ENCODE results near the gene RNF166. TPM values are rescaled to one million over a fixed set of nuclear protein-coding genes. Genes with fewer than 3 reads are reported as not detected.

RNF166 gene
- total and polyA plus RNA-seq, 2 donors = 10.0 to 19.6 TPM

DNA sequence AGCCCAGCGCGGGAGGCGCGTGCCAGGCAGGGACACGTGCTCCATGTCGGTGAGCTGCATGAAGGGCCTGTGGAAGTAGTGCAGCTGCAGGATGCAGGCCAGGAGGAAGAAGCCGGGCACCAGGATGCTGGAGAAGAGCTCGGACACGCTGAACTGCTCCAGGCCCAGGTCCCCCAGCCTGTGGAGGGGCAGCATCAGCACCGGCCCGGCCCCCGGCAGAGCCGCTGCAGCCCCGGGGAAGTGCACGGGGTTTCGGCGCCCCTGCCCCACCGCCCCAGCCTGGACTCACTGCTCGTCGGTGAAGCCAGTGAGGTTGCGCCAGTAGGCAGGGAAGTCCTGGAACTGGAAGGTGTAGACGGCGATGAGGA lies 28.1 kb upstream of the RNF166 start:
- WGBS = 93% methylated on average over 23 of the region's 23 CpGs
- Histone ChIP-seq H3K36me3 (ENCODE audit: insufficient read depth) (peaks cover 3% of the 10 kb centered on the region), H3K27ac (ENCODE audit: low read depth) (no peak overlapping the region)

GRCh38 chr16:88733630-88734360 lies 27.6 kb upstream of the RNF166 start:
- H3K27ac ChIP-seq (ENCODE audit: low read depth) = no peak overlapping the region
- no peak for DNase-seq (ENCODE audit: extremely low spot score)
- 90% methylated on average over 27 of the region's 27 CpGs for WGBS

More for the DNA sequence above, 28.1 kb upstream of the RNF166 start:
- DNase-seq (ENCODE audit: extremely low spot score) = no peak
- no peaks in the 10 kb centered on the region for H3K4me1 ChIP-seq (ENCODE audit: insufficient read depth)
- no peak overlapping the region for H3K4me3 ChIP-seq (ENCODE audit: low read depth, low read length)

GRCh38 chr16:88732961-88733294 lies 26.7 kb upstream of the RNF166 start:
- Histone ChIP-seq H3K27ac (ENCODE audit: low read depth) (no peak overlapping the region), H3K4me3 (ENCODE audit: low read depth, low read length) (no peak overlapping the region), H3K4me1 (ENCODE audit: insufficient read depth) (no peaks in the 10 kb centered on the region), H3K36me3 (ENCODE audit: insufficient read depth) (peaks cover 3% of the 10 kb centered on the region)
- no peak for DNase-seq (ENCODE audit: extremely low spot score)
- WGBS = 81% methylated on average over 13 of the region's 13 CpGs

More at GRCh38 chr16:88733630-88734360, 27.6 kb upstream of the RNF166 start:
- no peak overlapping the region for H3K4me3 ChIP-seq (ENCODE audit: low read depth, low read length)
- H3K4me1 ChIP-seq (ENCODE audit: insufficient read depth) = no peaks in the 10 kb centered on the region
- H3K36me3 ChIP-seq (ENCODE audit: insufficient read depth) = peaks cover 3% of the 10 kb centered on the region

DNA sequence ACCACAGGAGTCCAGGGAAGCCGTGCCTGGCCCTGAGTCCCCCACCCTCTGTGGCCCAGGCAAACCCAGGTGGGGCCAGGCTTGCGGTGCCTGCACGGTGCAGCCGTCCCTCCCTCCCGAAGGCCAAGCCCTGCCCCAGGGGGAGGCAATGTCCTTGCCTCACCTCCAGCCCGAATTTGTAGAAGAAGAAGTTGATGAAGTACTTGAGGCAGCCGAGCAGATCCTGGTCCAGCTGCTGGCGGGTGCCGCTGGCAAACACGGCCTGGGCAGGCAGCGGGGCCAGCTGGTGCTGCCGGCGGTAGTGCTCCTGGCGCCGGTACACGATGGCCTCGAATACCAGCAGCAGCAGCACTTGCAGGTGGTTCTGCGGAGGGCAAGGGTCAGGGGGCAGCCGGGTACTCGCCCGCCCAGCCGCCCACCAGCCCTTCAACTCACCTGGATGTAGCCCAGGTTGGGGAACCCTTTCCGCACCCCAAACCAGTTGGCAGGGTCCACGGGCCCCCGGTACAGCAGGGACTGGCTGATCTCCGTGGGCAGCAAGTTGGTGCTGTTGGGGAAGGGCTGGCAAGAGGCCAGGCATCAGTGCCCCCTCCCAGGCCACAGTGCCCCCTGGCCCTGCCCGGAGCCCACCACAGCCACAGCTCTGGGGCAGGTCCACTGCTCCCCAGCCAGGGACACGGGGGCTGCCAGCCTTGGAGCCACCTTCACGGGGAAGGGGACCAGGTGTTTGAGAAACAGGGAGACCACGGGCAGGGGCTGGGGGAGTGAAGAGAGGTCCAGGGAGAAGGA lies 26.2 kb upstream of the RNF166 start:
- H3K36me3 ChIP-seq (ENCODE audit: insufficient read depth) = peaks cover 3% of the 10 kb centered on the region
- no peak for DNase-seq (ENCODE audit: extremely low spot score)
- H3K27ac ChIP-seq (ENCODE audit: low read depth) = no peak overlapping the region
- H3K4me1 ChIP-seq (ENCODE audit: insufficient read depth) = no peaks in the 10 kb centered on the region
- 77% methylated on average over 30 of the region's 30 CpGs for WGBS
- no peak overlapping the region for H3K4me3 ChIP-seq (ENCODE audit: low read depth, low read length)

GRCh38 chr16:88731699-88732098 lies 25.5 kb upstream of the RNF166 start:
- H3K27ac ChIP-seq (ENCODE audit: low read depth) = no peak overlapping the region
- H3K4me1 ChIP-seq (ENCODE audit: insufficient read depth) = no peaks in the 10 kb centered on the region
- no peak for DNase-seq (ENCODE audit: extremely low spot score)
- peaks cover 6% of the 10 kb centered on the region for H3K36me3 ChIP-seq (ENCODE audit: insufficient read depth)
- no peak overlapping the region for H3K4me3 ChIP-seq (ENCODE audit: low read depth, low read length)
- 80% methylated on average over 15 of the region's 15 CpGs for WGBS

GRCh38 chr16:88730632-88731607 lies 24.7 kb upstream of the RNF166 start:
- no peak overlapping the region for H3K4me3 ChIP-seq (ENCODE audit: low read depth, low read length)
- H3K27ac ChIP-seq (ENCODE audit: low read depth) = no peak overlapping the region
- 83% methylated on average over 34 of the region's 34 CpGs for WGBS
- H3K4me1 ChIP-seq (ENCODE audit: insufficient read depth) = no peaks in the 10 kb centered on the region
- DNase-seq (ENCODE audit: extremely low spot score) = no peak
- H3K36me3 ChIP-seq (ENCODE audit: insufficient read depth) = peaks cover 10% of the 10 kb centered on the region

DNA sequence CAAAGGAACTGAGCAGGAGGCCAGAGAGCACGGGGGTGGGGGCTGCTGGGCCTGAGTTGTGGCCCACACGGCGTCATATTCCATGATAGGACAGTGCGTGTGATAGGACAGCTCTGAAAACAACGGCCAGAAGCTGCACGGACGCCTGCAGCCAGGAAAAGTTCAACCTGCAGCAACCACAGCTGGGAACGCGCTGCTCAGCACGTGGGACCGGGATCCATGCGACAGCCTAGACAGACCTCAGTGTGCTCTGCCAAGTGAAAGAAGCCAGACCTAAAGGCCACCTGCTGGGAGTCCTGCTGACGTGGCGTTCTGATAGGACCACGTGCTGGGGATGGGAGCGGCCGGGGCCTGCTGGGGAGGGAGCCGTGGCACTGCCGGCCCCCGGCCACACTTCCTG lies 21.7 kb upstream of the RNF166 start:
- peaks cover 12% of the 10 kb centered on the region for H3K36me3 ChIP-seq (ENCODE audit: insufficient read depth)
- H3K27ac ChIP-seq (ENCODE audit: low read depth) = no peak overlapping the region
- H3K4me1 ChIP-seq (ENCODE audit: insufficient read depth) = no peaks in the 10 kb centered on the region
- no peak for DNase-seq (ENCODE audit: extremely low spot score)
- no peak overlapping the region for H3K4me3 ChIP-seq (ENCODE audit: low read depth, low read length)
- 70% methylated on average over 20 of the region's 20 CpGs for WGBS

DNA sequence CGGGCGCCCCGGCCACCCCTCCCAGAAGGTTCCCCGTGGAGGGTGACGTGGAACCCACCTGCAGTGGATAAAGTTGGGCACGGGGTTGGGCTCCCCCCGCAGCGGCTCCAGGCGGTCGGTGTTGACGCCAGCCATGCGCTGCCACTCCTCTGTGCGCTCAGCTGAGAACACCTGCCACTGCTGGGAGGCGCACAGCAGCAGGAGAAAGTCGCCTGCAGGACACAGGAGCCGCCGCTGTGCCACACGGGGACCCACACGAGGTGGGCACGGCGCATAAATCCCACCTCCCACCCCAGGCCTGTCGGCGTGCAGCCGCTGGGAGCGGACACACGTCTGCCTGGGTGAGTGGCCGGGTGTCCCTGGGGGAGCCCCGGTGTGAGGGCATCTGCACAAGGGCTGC lies 20.8 kb upstream of the RNF166 start:
- Histone ChIP-seq H3K4me1 (ENCODE audit: insufficient read depth) (no peaks in the 10 kb centered on the region), H3K4me3 (ENCODE audit: low read depth, low read length) (no peak overlapping the region), H3K36me3 (ENCODE audit: insufficient read depth) (peaks cover 15% of the 10 kb centered on the region), H3K27ac (ENCODE audit: low read depth) (no peak overlapping the region)
- no peak for DNase-seq (ENCODE audit: extremely low spot score)
- WGBS = 94% methylated on average over 28 of the region's 28 CpGs

DNA sequence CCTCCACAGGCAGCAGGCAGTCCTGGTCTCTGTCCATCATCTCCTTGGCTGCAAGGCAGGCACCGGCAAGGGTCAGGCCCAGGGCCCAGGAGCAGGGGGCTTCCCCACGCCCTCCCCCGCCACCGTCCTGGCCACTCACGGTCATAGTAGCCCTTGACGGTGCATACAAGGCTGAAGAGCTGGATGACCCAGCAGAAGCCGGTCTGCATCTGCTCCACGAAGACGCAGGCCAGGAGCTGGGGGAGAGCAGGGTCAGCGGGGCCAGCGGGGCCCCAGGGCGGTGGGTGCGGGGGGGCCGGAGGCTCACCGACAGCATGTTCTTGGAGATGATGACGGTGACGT lies 20.2 kb upstream of the RNF166 start:
- no peak for DNase-seq (ENCODE audit: extremely low spot score)
- H3K27ac ChIP-seq (ENCODE audit: low read depth) = no peak overlapping the region
- WGBS = 81% methylated on average over 17 of the region's 17 CpGs
- no peaks in the 10 kb centered on the region for H3K4me1 ChIP-seq (ENCODE audit: insufficient read depth)
- no peak overlapping the region for H3K4me3 ChIP-seq (ENCODE audit: low read depth, low read length)
- peaks cover 18% of the 10 kb centered on the region for H3K36me3 ChIP-seq (ENCODE audit: insufficient read depth)

DNA sequence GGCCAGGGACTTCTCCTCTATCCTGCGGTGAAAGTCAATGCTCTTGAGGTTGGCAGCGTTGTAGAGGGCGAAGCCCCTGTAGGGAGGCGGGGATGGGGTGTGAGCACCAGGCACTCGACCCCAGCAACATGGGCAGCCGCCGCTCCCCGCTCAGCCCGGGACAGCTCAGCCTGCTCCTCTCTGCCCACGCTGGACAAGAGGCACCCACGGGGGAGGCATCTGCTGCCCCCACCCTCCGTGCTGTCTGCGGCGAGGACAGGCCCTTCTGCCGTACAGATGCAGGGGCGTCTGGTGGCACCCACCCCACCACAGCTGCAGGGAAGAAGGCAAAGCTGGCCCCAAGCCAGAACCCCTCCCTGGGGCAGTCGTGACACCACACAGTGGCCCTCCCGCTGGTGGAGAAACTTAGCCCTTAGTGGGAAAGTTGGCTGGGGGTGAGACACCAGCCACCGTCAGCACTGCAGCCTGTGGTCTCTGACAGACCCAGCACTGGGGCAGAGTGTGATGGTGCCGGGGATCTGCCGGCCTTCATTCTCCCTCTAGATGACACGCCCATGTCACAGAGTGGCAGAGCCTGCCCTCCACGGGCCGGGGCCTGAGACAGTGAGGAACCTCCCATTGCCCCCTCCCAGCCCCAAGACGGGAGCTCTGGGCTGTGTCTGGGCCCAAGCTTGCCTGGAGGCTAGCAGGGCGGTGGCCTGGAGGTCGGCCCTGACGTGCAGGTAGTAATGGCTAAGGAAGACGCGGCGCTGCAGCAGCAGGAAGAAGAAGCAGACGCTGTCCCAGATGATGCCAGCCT lies 19.6 kb upstream of the RNF166 start:
- Histone ChIP-seq H3K4me3 (ENCODE audit: low read depth, low read length) (no peak overlapping the region), H3K27ac (ENCODE audit: low read depth) (no peak overlapping the region), H3K36me3 (ENCODE audit: insufficient read depth) (peaks cover 18% of the 10 kb centered on the region), H3K4me1 (ENCODE audit: insufficient read depth) (no peaks in the 10 kb centered on the region)
- WGBS = 82% methylated on average over 32 of the region's 32 CpGs
- DNase-seq (ENCODE audit: extremely low spot score) = no peak

GRCh38 chr16:88724855-88725555 lies 18.8 kb upstream of the RNF166 start:
- H3K27ac ChIP-seq (ENCODE audit: low read depth) = no peak overlapping the region
- no peaks in the 10 kb centered on the region for H3K4me1 ChIP-seq (ENCODE audit: insufficient read depth)
- DNase-seq (ENCODE audit: extremely low spot score) = no peak
- H3K4me3 ChIP-seq (ENCODE audit: low read depth, low read length) = no peak overlapping the region
- peaks cover 18% of the 10 kb centered on the region for H3K36me3 ChIP-seq (ENCODE audit: insufficient read depth)
- WGBS = 84% methylated on average over 31 of the region's 31 CpGs

DNA sequence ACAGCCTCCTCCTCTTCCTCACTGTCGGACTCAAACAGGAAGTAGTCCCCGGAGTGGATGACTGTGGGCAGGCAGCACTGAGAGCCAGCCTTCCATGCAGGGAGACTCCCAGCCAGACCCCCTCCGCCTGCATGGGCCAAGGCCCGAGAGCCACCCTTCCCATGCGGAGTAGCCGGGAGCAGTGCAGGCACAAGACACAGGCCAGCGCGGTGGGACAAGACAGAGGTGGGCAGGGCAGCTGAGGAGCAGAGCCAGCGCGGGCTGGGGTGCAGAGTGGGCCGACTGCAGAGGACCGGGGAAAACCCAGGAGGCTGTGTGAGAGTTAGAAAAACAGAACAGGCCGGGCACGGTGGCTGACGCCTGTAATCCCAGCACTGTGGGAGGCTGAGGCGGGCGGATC lies 17.7 kb upstream of the RNF166 start:
- Histone ChIP-seq H3K4me3 (ENCODE audit: low read depth, low read length) (no peak overlapping the region), H3K4me1 (ENCODE audit: insufficient read depth) (no peaks in the 10 kb centered on the region), H3K36me3 (ENCODE audit: insufficient read depth) (peaks cover 15% of the 10 kb centered on the region), H3K27ac (ENCODE audit: low read depth) (no peak overlapping the region)
- no peak for DNase-seq (ENCODE audit: extremely low spot score)
- 91% methylated on average over 17 of the region's 17 CpGs for WGBS
